Smooth muscle cell (in vitro differentiated cells): Measurements from ENCODE around the gene OBSL1. TPM values are rescaled to one million over a fixed set of nuclear protein-coding genes. Genes with fewer than 3 reads are reported as not detected.

ENCODE experiments used
- DNase-seq: peaks from one replicate; lab custom pipeline; 2025; ENCODE audit not compliant: unreplicated experiment; lab: John Stamatoyannopoulos, UW
- H2AFZ ChIP-seq: fragments of 200-600 bp; sonication (generic); 2 replicates; pipeline ENCODE4 v1.6.0; 2016; ENCODE audit warnings: antibody characterized with exemption, low read depth, mild to moderate bottlenecking
- H3F3A ChIP-seq: fragments of 200-600 bp; sonication (generic); 2 replicates; pipeline ENCODE4 v1.6.0; 2017; ENCODE audit warnings: antibody characterized with exemption, low read depth
- H3K27ac ChIP-seq: fragments of 200-600 bp; sonication (generic); 2 replicates; pipeline ENCODE4 v1.5.1; 2016; ENCODE audit warnings: low read depth, mild to moderate bottlenecking
- H3K27me3 ChIP-seq: fragments of 200-600 bp; sonication (generic); 2 replicates; pipeline ENCODE4 v1.6.1; 2016; ENCODE audit warnings: low read depth, mild to moderate bottlenecking
- H3K36me3 ChIP-seq: fragments of 200-600 bp; sonication (generic); 2 replicates; pipeline ENCODE4 v1.5.1; 2016; ENCODE audit warnings: low read depth
- H3K4me1 ChIP-seq: fragments of 200-600 bp; sonication (generic); 2 replicates; pipeline ENCODE4 v1.5.1; 2016; ENCODE audit warnings: low read depth
- H3K4me2 ChIP-seq: fragments of 200-600 bp; sonication (generic); 2 replicates; pipeline ENCODE4 v1.6.0; 2016; ENCODE audit warnings: mild to moderate bottlenecking
- H3K4me3 ChIP-seq: fragments of 200-600 bp; sonication (generic); 2 replicates; pipeline ENCODE4 v1.5.1; 2016; ENCODE audit warnings: mild to moderate bottlenecking
- H3K79me2 ChIP-seq: fragments of 200-600 bp; sonication (generic); 2 replicates; pipeline ENCODE4 v1.6.0; 2016; ENCODE audit warnings: low read depth, mild to moderate bottlenecking
- H3K9ac ChIP-seq: fragments of 200-600 bp; sonication (generic); 2 replicates; pipeline ENCODE4 v1.6.0; 2016; ENCODE audit warnings: low read depth
- H3K9me3 ChIP-seq: fragments of 200-600 bp; sonication (generic); replicated peaks from 2 replicates; pipeline ENCODE4 v1.5.1; 2016; ENCODE audit warnings: low read depth
- H4K20me1 ChIP-seq: fragments of 200-600 bp; sonication (generic); 2 replicates; pipeline ENCODE4 v1.6.0; 2016; ENCODE audit warnings: low read depth
- CTCF ChIP-seq: fragments of 200-600 bp; sonication (generic); IDR thresholded peaks from 2 replicates; pipeline ENCODE4 v1.5.1; 2017; ENCODE audit warnings: borderline replicate concordance, mild to moderate bottlenecking, antibody characterized with exemption; ENCODE audit not compliant: insufficient read depth, poor library complexity, severe bottlenecking
- WGBS: methylation state at CpG from one replicate; pipeline ENCODE4 v1.1.7; 2016; ENCODE audit warnings: low lambda C conversion rate; 5-methylcytosine and 5-hydroxymethylcytosine counted together
- polyA plus RNA-seq: library from polyadenylated mRNA; unstranded; fragments of >200 nt; fragmentation: Nextera tagmentation; extraction: Ambion mirVana; gene quantifications from 2 replicates; pipeline ENCODE4 v1.2.1, GENCODE V29; 2016
- total RNA-seq: library from RNA; depleted of rRNA; stranded (reverse); fragments of >200 nt; gene quantifications from 2 replicates; pipeline ENCODE4 v1.2.3, GENCODE V29; 2014

Gene OBSL1
- total and polyA plus RNA-seq, 2 experiments from 2014 or later, result 51.1 to 71.9 TPM

- 33% methylated on average over 9 of the region's 9 CpGs for WGBS
- H2AFZ ChIP-seq, result peak overlapping the region; percentile 90
- H3F3A ChIP-seq, result peaks cover 20% of the 10 kb centered on the region
- H3K4me2 ChIP-seq, result peak overlapping the region; percentile 89
- no peak for DNase-seq
- peak overlapping the region; percentile 64 for H3K9ac ChIP-seq
- no peaks in the 10 kb centered on the region for H4K20me1 ChIP-seq
- H3K27ac ChIP-seq, result peak overlapping the region; percentile 86
- TF ChIP-seq CTCF, result no peak
- no peaks in the 10 kb centered on the region for H3K36me3 ChIP-seq
- no peaks in the 10 kb centered on the region for H3K9me3 ChIP-seq
- H3K4me1 ChIP-seq, result peaks cover 10% of the 10 kb centered on the region
- H3K4me3 ChIP-seq, result peak overlapping the region; percentile 64
- peaks cover 5% of the 10 kb centered on the region for H3K79me2 ChIP-seq
- no peaks in the 10 kb centered on the region for H3K27me3 ChIP-seq
Measured at GRCh38 chr2:219598308-219599078, 27.2 kb upstream of the OBSL1 start.

GRCh38 chr2:219597552-219598307, 26.4 kb upstream of the OBSL1 start, which contains the start of gene STK11IP:
TSS of gene STK11IP (plus strand) at chr2:219597857. CDS start at chr2:219598120, 263 bp downstream.
- Histone ChIP-seq H3K36me3 (no peaks in the 10 kb centered on the region), H3K27ac (peak within 1 kb of the TSS; percentile 86), H3K4me2 (peak within 1 kb of the TSS; percentile 89), H3K9me3 (no peaks in the 10 kb centered on the region), H2AFZ (peak within 1 kb of the TSS; percentile 90), H3K4me3 (peak within 1 kb of the TSS; percentile 64), H3K27me3 (no peaks in the 10 kb centered on the region), H3K9ac (peak within 1 kb of the TSS; percentile 67), H4K20me1 (no peaks in the 10 kb centered on the region), H3F3A (peaks cover 20% of the 10 kb centered on the region), H3K4me1 (peaks cover 10% of the 10 kb centered on the region), H3K79me2 (peaks cover 5% of the 10 kb centered on the region)
- peak; percentile 93 for DNase-seq
- no peak for TF ChIP-seq CTCF
- under 1% methylated on average over 47 of the region's 57 CpGs for WGBS

- H3K79me2 ChIP-seq, result peaks cover 5% of the 10 kb centered on the region
- peaks cover 10% of the 10 kb centered on the region for H3K4me1 ChIP-seq
- peak overlapping the region; percentile 89 for H3K4me2 ChIP-seq
- H3K9ac ChIP-seq, result peak overlapping the region; percentile 67
- no peaks in the 10 kb centered on the region for H3K9me3 ChIP-seq
- peaks cover 20% of the 10 kb centered on the region for H3F3A ChIP-seq
- no peaks in the 10 kb centered on the region for H4K20me1 ChIP-seq
- peak overlapping the region; percentile 86 for H3K27ac ChIP-seq
- 8% methylated on average over 19 of the region's 19 CpGs for WGBS
- TF ChIP-seq CTCF, result no peak
- no peak for DNase-seq
- peak overlapping the region; percentile 64 for H3K4me3 ChIP-seq
- H3K36me3 ChIP-seq, result no peaks in the 10 kb centered on the region
- H3K27me3 ChIP-seq, result no peaks in the 10 kb centered on the region
- H2AFZ ChIP-seq, result peak overlapping the region; percentile 90
Measured at GRCh38 chr2:219596954-219597551, 25.7 kb upstream of the OBSL1 start.
